Naive thymus-derived CD8-positive, alpha-beta T cell (primary cell): Measurements from ENCODE around the gene ITFG2. TPM values are rescaled to one million over a fixed set of nuclear protein-coding genes. Genes with fewer than 3 reads are reported as not detected.
A peak's percentile ranks its signal among the peaks of the same experiment; 100 is the strongest.
"Not testable (repeated sequence)": the region's sequence is repeated elsewhere in the genome, so short reads cannot be mapped to it uniquely, and the experiment has no call there.

Source experiments
- ATAC-seq, 2 donors: fragments of 150-1000 bp; cut with Tn5 transposase in 1 of 2; sonication (Bioruptor Pico), chemical (Tn5 transposase) in 1 of 2; 1 replicate in 1 of 2; 2 replicates in 1 of 2; pipeline ENCODE4 v1.10.0; 2021; ENCODE audit warnings: mild to moderate bottlenecking in 2 of 2, moderate library complexity in 2 of 2
- POLR2A ChIA-PET: fragments of 350-600 bp; sonication (Branson Sonifier 250); formaldehyde crosslinking; loops from one replicate; lab custom pipeline; 2021; ENCODE audit warnings: antibody characterized with exemption; lab: Charles Lee
- DNase-seq, 10 donors: peaks; one replicate each; pipeline versions ENCODE4 v3.0.0 to v3.0.0-alpha.2; 2020 to 2022
- H3K27ac Mint-ChIP-seq, 10 donors: one replicate each; pipeline ENCODE4 v1.8.0; 2020 to 2022; ENCODE audit warnings: mild to moderate bottlenecking in 10 of 10, mixed read lengths in 10 of 10, moderate library complexity in 4 of 10, inconsistent platforms in 1 of 10
- H3K27me3 Mint-ChIP-seq, 5 donors: one replicate each; pipeline ENCODE4 v1.8.0; 2021 to 2022; ENCODE audit warnings: mixed read lengths in 5 of 5
- H3K36me3 Mint-ChIP-seq, 3 donors: one replicate each; pipeline ENCODE4 v1.8.0; 2020 to 2022; ENCODE audit warnings: mixed read lengths in 3 of 3, mild to moderate bottlenecking in 2 of 3, inconsistent platforms in 1 of 3
- H3K4me1 Mint-ChIP-seq, 4 donors: one replicate each; pipeline ENCODE4 v1.8.0; 2021 to 2022; ENCODE audit warnings: mixed read lengths in 4 of 4
- H3K4me3 Mint-ChIP-seq, 10 donors: one replicate each; pipeline ENCODE4 v1.8.0; 2020 to 2022; ENCODE audit warnings: mild to moderate bottlenecking in 10 of 10, mixed read lengths in 10 of 10, moderate library complexity in 6 of 10, inconsistent platforms in 1 of 10
- H3K9me3 Mint-ChIP-seq, 9 donors: one replicate each; pipeline ENCODE4 v1.8.0; 2020 to 2022; ENCODE audit warnings: mixed read lengths in 9 of 9, mild to moderate bottlenecking in 3 of 9, inconsistent platforms in 1 of 9, moderate library complexity in 1 of 9
- polyA plus RNA-seq, 3 donors: library from polyadenylated mRNA; unstranded; fragments of 300-500 nt; fragmentation: Illumina TruSeq; gene quantifications; one replicate each; pipeline ENCODE4 v1.2.3, GENCODE V29; 2021
- total RNA-seq, 8 experiments: library from RNA in 2 of 8; stranded (reverse) in 2 of 8; gene quantifications; one replicate each; pipeline ENCODE4 v1.2.3 and lab custom pipeline; 2021 to 2026

ITFG2 gene
- total RNA-seq, result 100 to 1,000 TPM; 128 to 151 TPM
- polyA plus RNA-seq, result 10 to 100 TPM; 50.2 to 59.2 (median 50.7) TPM
- 45.8 to 80.2 (median 66.8) reads per million in 6 experiments for total RNA-seq (lab: John Stamatoyannopoulos, UW)

DNA sequence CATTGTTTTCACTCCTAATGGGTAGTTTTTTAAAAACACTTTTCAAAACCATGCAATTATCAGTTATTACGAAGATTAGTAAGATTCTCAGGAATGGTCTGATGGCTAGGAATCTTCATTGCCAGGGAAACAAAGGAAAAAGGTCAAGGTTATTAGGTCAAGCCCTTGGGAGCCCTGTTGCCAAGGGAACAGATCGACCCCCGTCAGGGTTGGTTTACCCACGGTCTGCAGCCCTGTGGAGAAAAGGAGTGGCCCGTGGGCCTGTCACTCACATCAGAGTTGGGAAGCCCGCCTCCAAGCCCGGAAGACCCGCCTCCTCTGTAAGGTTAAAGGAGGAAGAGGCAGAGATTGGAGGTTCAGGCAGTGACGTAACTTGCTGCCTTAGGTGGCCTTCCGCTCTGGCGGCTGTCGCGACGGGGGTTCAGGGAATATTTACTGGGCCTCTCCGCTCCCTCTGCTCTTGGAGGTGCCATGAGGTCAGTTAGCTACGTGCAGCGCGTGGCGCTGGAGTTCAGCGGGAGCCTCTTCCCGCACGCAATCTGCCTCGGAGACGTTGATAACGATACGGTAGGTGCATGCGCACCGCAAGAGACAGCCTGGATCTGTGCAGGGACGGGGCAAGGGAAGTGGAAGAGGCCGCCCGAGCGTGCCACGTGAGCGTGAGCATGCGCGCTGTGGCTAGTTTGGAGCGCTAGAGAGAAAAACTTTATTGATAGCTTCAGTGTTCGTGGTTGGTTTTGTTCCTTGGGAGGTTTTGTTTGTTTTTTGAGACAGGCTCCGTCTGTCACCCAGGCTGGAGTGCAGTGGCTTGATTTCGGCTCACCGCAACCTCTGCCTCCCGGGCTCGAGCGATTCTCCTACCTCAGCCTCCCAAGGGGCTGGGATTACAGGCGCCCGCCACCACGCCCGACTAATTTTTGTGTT, at the start of gene ITFG2:
Gene ITFG2, plus strand, starts transcription at position 379 of the 924 bp plus-strand sequence. Its CDS starts 93 bp downstream, at position 472.
- Mint-ChIP-seq H3K4me3 (peak within 1 kb of the TSS; percentile 94 to 100 (median 100)), H3K27me3 (no peaks in the 10 kb centered on the region), H3K36me3 (peaks cover 0 to 32% (median 0%) of the 10 kb centered on the region in 3 donors), H3K9me3 (no peaks in the 10 kb centered on the region), H3K27ac (peak within 1 kb of the TSS; percentile 96 to 100 (median 100)), H3K4me1 (peaks cover 12 to 44% (median 35%) of the 10 kb centered on the region in 4 donors)
- ATAC-seq, result peak; percentile 91 to 93
- POLR2A ChIA-PET, result interaction anchor here (0.6 to 7.0 kb wide), 9 partner anchors 8 to 129 kb away, joined by 3 to 94 read pairs (median 5); partner anchors contain the start of genes FKBP4, FOXM1 and RHNO1
- DNase-seq, result peak; percentile 83 to 99 (median 96)

DNA sequence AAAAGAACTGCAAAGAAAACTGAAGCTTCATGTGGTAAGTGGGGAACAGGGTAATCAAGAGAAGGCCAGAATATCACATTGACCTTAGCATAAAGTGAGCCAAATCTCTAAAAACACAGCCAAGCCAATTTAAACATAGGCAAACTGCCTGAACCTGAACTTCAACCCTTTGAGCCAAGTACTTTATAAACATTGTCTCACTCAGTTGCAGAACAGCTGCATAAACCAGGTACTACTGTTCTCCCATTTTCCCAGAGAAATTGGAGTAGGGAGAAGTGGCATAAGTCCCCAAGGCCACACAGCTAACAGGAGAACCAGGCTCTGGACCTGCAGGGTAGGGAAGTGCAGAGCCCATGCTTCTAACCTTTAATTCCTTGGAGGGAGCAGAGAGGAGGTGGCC, 48.1 kb upstream of the ITFG2 start:
- ATAC-seq (no peak), DNase-seq (no peak)
- Mint-ChIP-seq H3K27me3 (no peaks in the 10 kb centered on the region), H3K36me3 (peaks cover 0 to 7% (median 3%) of the 10 kb centered on the region in 3 donors), H3K4me3 (no peak overlapping the region), H3K27ac (no peak overlapping the region), H3K9me3 (no peaks in the 10 kb centered on the region), H3K4me1 (peaks cover 2 to 17% (median 7%) of the 10 kb centered on the region in 4 donors)
- POLR2A ChIA-PET, result no interaction called here

DNA sequence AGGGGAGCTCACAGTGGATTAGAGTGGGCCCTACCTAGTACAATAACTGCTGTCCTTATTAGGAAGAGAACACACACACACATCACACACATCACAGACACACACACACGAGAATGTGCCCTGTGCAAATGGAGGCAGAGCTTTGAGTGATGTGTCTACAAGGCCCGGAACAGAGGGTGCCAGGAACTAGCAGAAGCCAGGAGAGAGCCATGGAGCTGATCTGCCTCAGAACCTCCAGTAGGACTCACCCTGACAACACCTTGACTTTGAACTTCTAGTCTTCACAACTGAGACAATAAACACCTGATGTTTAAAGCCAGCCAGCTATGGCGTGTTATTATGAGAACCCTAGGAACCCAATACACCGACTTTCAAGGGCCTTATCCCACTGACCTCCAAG, 47.4 kb upstream of the ITFG2 start:
- no peak for ATAC-seq
- Mint-ChIP-seq H3K4me3 (no peak overlapping the region), H3K27me3 (no peaks in the 10 kb centered on the region), H3K9me3 (no peaks in the 10 kb centered on the region), H3K27ac (no peak overlapping the region), H3K4me1 (peaks cover 2 to 17% (median 7%) of the 10 kb centered on the region in 4 donors), H3K36me3 (peaks cover 0 to 5% (median 3%) of the 10 kb centered on the region in 3 donors)
- DNase-seq, result no peak
- POLR2A ChIA-PET, result no interaction called here

- Mint-ChIP-seq H3K4me1 (peaks cover 2 to 17% (median 7%) of the 10 kb centered on the region in 4 donors), H3K36me3 (peaks cover 0 to 7% (median 3%) of the 10 kb centered on the region in 3 donors), H3K9me3 (peaks cover 0 to 2% (median 0%) of the 10 kb centered on the region in 9 donors), H3K27ac (no peak overlapping the region), H3K4me3 (no peak overlapping the region), H3K27me3 (no peaks in the 10 kb centered on the region)
- ATAC-seq (no peak), DNase-seq (no peak)
- POLR2A ChIA-PET, result no interaction called here
Measured at GRCh38 chr12:2765608-2766007, 46.9 kb upstream of the ITFG2 start.

GRCh38 chr12:2768224-2768961, 44.1 kb upstream of the ITFG2 start:
- H3K36me3 Mint-ChIP-seq, result peaks cover 0 to 3% (median 0%) of the 10 kb centered on the region in 3 donors

DNA sequence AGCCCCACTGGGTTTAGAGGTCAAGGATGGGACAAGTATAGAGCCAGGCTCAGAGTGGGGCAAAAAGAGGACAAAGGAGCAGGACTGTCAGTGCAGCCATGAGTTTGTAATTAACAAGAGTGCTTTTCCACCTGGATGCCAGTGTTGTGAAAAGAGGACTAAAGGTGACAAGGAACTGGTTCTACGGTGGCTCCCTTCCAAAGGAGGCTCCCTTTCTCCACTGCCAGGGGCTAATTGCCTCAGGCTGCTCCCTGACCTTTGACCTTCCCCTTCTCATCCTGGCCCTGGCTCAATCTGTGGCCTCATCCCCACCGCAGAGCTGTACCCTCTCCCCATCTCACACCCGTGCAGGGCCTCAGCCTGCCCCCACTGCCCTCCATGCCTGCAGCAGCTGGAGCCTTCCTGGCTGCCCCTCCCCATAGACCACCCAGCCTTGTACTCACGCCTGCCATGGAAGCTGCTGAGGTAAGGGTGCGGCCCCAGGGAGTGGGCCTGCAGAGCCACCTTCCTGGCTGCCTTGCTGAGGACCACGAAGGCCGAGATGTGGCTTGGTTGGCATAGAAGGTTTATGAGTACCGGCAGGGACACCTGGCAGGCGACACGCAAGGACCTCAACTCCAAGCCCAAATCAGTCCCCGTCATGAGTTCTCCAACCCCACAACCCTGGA, 42.5 kb upstream of the ITFG2 start:
- no peak for DNase-seq
- Mint-ChIP-seq H3K4me1 (peaks cover 2 to 17% (median 7%) of the 10 kb centered on the region in 4 donors), H3K36me3 (peaks cover 0 to 3% (median 0%) of the 10 kb centered on the region in 3 donors), H3K9me3 (peaks cover 0 to 2% (median 0%) of the 10 kb centered on the region in 9 donors), H3K4me3 (no peak overlapping the region), H3K27me3 (no peaks in the 10 kb centered on the region), H3K27ac (no peak overlapping the region)
- POLR2A ChIA-PET, result no interaction called here
- no peak for ATAC-seq

More at GRCh38 chr12:2768224-2768961, 44.1 kb upstream of the ITFG2 start:
- Mint-ChIP-seq H3K9me3 (peaks cover 0 to 2% (median 0%) of the 10 kb centered on the region in 9 donors), H3K4me3 (no peak overlapping the region), H3K27ac (peak overlapping the region in 2 of 10 donors; percentile 76 to 77), H3K4me1 (peaks cover 2 to 17% (median 7%) of the 10 kb centered on the region in 4 donors), H3K27me3 (no peaks in the 10 kb centered on the region)
- DNase-seq, result no peak
- POLR2A ChIA-PET, result no interaction called here
- ATAC-seq, result no peak

DNA sequence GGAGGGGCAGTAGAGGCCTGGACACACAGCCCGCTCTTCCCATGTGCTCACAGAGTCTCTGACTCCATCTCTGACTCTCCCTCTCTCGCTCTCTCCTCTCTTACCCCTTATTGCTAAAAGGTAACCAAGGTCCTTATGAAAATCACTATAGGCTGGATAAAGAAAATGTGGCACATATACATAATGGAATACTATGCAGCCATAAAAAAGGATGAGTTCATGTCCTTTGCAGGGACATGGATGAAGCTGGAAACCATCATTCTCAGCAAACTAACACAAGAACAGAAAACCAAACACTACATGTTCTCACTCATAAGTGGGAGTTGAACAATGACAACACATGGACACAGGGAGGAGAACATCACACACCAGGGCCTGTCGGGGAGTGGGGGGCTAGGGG, 41.9 kb upstream of the ITFG2 start:
- DNase-seq, H3K36me3 Mint-ChIP-seq, H3K4me3 Mint-ChIP-seq, H3K9me3 Mint-ChIP-seq, H3K27ac Mint-ChIP-seq, ATAC-seq, POLR2A ChIA-PET, H3K27me3 Mint-ChIP-seq: not testable (repeated sequence)
- H3K4me1 Mint-ChIP-seq, result peaks cover 2 to 17% (median 7%) of the 10 kb centered on the region in 4 donors

GRCh38 chr12:2772370-2772769, 40.1 kb upstream of the ITFG2 start:
- Mint-ChIP-seq H3K27me3 (peaks cover 0 to 1% (median 0%) of the 10 kb centered on the region in 5 donors), H3K9me3 (peaks cover 0 to 2% (median 0%) of the 10 kb centered on the region in 9 donors), H3K36me3 (peaks cover 0 to 3% (median 0%) of the 10 kb centered on the region in 3 donors), H3K4me1 (peaks cover under 1 to 15% (median 6%) of the 10 kb centered on the region in 4 donors), H3K4me3 (no peak overlapping the region), H3K27ac (no peak overlapping the region)
- ATAC-seq (no peak), DNase-seq (no peak)
- POLR2A ChIA-PET, result no interaction called here

GRCh38 chr12:2773199-2773875, 39.1 kb upstream of the ITFG2 start:
- ATAC-seq, result no peak
- POLR2A ChIA-PET, result no interaction called here
- no peak overlapping the region for H3K4me3 Mint-ChIP-seq
- DNase-seq, result no peak
- H3K9me3 Mint-ChIP-seq, result peaks cover 0 to 2% (median 0%) of the 10 kb centered on the region in 9 donors
- no peak overlapping the region for H3K27ac Mint-ChIP-seq
- H3K4me1 Mint-ChIP-seq, result peaks cover 0 to 6% (median 2%) of the 10 kb centered on the region in 4 donors
- peaks cover 0 to 3% (median 0%) of the 10 kb centered on the region in 5 donors for H3K27me3 Mint-ChIP-seq
- H3K36me3 Mint-ChIP-seq, result peaks cover 0 to 3% (median 0%) of the 10 kb centered on the region in 3 donors

GRCh38 chr12:2775431-2775830, 37.0 kb upstream of the ITFG2 start:
- Mint-ChIP-seq H3K27ac (no peak overlapping the region), H3K9me3 (peaks cover 0 to 2% (median 0%) of the 10 kb centered on the region in 9 donors)
- POLR2A ChIA-PET, result no interaction called here

DNA sequence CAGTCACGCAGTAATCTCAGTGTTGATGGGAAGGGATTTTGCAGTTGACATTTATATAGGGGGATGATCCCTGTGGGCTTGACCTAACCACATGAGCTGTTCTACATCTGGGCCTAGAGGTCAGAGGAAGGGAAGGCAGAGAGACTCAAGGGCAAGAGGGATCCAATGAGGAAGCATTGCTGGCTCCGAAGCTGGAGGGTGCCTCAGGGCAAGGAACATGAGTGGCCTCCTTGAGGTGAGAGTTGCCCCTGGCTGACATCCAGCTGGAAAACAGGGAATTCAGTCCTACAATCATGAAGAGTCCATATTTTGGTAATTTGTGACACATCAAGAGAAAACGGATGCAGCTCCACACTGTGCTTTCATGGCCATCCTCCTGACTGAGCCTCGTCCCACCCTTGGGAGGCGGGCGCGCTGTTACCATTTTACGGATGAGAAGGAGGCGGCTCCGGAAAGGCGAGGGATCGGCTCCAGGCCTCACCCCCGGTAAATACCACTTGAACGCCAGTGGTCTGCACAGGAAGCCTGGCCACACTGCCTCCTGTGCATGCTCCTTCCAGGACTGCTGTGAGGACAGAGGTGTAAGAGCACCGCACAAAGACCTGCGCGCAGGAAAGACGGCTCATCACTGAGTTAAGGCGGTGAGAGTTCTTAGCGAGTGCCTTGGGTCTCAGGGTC, 36.2 kb upstream of the ITFG2 start:
- Mint-ChIP-seq H3K27ac (no peak overlapping the region), H3K4me3 (no peak overlapping the region), H3K9me3 (no peaks in the 10 kb centered on the region), H3K36me3 (no peaks in the 10 kb centered on the region), H3K27me3 (peaks cover 0 to 5% (median 0%) of the 10 kb centered on the region in 5 donors), H3K4me1 (no peaks in the 10 kb centered on the region)
- POLR2A ChIA-PET, result no interaction called here
- ATAC-seq (no peak), DNase-seq (no peak)

More at GRCh38 chr12:2775431-2775830, 37.0 kb upstream of the ITFG2 start:
- Mint-ChIP-seq H3K27me3 (peaks cover 0 to 5% (median 0%) of the 10 kb centered on the region in 5 donors), H3K4me3 (no peak overlapping the region), H3K36me3 (peaks cover 0 to 3% (median 0%) of the 10 kb centered on the region in 3 donors), H3K4me1 (no peaks in the 10 kb centered on the region)
- ATAC-seq, result no peak
- no peak for DNase-seq
